ENCODE measurements around the gene MCCC1. TPM values are rescaled to one million over a fixed set of nuclear protein-coding genes. Genes with fewer than 3 reads are reported as not detected.

Gene MCCC1
- total RNA-seq, 1 donor from 2014 or later, result 47.7 TPM

DNA sequence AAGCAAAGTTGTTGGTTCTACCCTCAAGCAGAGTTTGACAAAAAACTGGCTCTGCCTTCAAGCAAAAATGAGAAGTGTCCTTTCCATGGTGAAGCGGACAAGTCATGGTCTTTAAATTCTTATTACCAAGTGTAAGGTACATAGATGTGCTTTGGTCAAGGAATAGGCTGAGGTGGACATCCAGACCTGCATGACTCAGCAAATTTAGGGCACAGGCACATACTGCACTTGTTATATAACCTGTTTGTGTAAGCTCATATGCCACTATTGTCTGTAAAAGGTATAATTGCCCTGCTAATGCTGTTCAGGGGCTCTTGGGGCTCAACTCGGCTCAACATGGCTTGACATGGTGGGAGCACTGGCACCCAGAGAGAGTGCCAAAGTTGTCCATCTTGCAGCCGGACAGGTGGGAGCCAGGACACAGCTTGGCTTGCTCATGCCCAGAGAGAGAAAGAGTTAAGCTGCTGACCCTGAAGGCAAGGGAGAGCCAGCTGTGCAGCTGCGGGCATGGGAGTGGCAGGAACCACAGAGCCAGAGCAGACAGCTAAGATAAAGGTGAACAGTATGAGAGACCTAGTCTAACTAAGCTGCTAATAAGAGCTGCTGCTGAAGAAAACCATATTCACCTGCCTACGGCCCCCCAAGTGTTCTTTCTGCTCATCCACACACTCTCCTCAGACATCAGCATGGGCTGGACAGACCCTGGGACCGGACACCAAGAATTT lies 17.7 kb downstream of the MCCC1 start:
- intact Hi-C loops (cut with micrococcal nuclease), result no loop called here
- Histone ChIP-seq H3K27me3 (ENCODE audit: low read depth) (no peaks in the 10 kb centered on the region), H3K27ac (replicated peaks) (no peak overlapping the region), H3K9me3 (replicated peaks) (no peaks in the 10 kb centered on the region), H3K4me3 (no peak overlapping the region), H3K4me1 (peaks cover 6% of the 10 kb centered on the region), H3K36me3 (peaks cover 86% of the 10 kb centered on the region)
- DNase-seq, result no peak
- TF ChIP-seq, protein P1, sequence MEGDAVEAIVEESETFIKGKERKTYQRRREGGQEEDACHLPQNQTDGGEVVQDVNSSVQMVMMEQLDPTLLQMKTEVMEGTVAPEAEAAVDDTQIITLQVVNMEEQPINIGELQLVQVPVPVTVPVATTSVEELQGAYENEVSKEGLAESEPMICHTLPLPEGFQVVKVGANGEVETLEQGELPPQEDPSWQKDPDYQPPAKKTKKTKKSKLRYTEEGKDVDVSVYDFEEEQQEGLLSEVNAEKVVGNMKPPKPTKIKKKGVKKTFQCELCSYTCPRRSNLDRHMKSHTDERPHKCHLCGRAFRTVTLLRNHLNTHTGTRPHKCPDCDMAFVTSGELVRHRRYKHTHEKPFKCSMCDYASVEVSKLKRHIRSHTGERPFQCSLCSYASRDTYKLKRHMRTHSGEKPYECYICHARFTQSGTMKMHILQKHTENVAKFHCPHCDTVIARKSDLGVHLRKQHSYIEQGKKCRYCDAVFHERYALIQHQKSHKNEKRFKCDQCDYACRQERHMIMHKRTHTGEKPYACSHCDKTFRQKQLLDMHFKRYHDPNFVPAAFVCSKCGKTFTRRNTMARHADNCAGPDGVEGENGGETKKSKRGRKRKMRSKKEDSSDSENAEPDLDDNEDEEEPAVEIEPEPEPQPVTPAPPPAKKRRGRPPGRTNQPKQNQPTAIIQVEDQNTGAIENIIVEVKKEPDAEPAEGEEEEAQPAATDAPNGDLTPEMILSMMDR (IDR thresholded peaks at IDR 0.05; ENCODE audit: borderline replicate concordance), result no peak

DNA sequence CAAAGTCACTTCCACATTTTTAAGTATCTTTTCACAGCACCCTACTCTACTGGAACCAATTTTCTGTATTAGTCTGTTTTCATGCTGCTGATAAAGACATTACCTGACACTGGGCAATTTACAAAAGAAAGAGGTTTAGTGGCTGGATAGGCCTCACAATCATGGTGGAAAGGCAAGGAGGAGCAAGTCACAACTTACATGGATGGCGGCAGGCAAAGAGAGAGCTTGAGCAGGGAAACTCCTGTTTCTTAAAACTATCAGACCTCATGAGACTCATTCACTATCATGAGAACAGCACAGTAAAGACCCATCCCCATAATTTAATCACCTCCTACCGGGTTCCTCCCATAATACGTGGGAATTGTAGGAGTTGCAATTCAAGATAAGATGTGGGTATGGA lies 18.7 kb downstream of the MCCC1 start:
- H3K27ac ChIP-seq (replicated peaks), result no peak overlapping the region
- H3K27me3 ChIP-seq (ENCODE audit: low read depth), result no peaks in the 10 kb centered on the region
- intact Hi-C loops (cut with micrococcal nuclease), result no loop called here
- H3K36me3 ChIP-seq, result peaks cover 77% of the 10 kb centered on the region
- no peak for DNase-seq
- TF ChIP-seq, protein P1 (IDR thresholded peaks at IDR 0.05; ENCODE audit: borderline replicate concordance), result no peak
- peaks cover 6% of the 10 kb centered on the region for H3K4me1 ChIP-seq
- H3K9me3 ChIP-seq (replicated peaks), result no peaks in the 10 kb centered on the region
- H3K4me3 ChIP-seq, result no peak overlapping the region

DNA sequence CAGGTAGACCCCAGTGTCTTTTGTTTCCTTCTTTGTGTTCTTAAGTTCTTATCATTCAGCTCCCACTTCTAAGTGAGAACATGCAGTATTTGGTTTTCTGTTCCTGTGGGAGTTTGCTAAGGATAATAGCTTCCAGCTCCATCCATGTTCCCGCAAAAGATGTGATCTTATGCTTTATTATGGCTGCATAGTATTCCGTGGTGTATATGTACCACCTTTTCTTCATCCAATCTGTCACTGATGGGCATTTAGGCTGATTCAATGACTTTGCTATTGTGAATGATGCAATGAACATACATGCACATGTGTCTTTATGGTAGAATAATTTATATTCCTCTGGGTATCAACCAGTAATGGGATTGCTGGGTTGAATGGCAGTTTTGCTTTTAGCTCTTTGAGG lies 24.4 kb downstream of the MCCC1 start:
- no peak overlapping the region for H3K27ac ChIP-seq (replicated peaks)
- H3K9me3 ChIP-seq (replicated peaks), result no peaks in the 10 kb centered on the region
- no peak overlapping the region for H3K4me3 ChIP-seq
- no peak for DNase-seq
- H3K27me3 ChIP-seq (ENCODE audit: low read depth), result no peaks in the 10 kb centered on the region
- intact Hi-C loops (cut with micrococcal nuclease), result no loop called here
- H3K36me3 ChIP-seq, result peaks cover 52% of the 10 kb centered on the region
- no peaks in the 10 kb centered on the region for H3K4me1 ChIP-seq
- TF ChIP-seq, protein P1 (IDR thresholded peaks at IDR 0.05; ENCODE audit: borderline replicate concordance), result no peak

DNA sequence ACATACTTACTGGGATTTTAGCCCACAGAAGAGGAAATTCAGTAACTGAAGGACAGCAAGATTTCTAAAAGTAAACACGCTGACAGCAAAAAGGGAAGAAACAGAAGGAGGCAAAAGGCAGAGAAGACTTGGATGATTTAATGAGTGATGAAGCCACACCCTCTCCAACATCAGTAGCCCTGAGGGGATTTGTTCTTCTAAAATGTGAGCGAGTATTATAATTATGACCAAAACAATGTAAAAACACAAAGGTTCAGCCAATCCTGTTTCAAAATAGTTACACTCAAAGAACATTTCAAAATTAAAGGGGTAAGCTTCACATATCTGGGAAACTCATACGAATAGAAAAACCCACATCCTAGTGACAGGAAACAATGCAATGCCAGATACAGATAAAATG lies 25.0 kb downstream of the MCCC1 start:
- Histone ChIP-seq H3K36me3 (peaks cover 52% of the 10 kb centered on the region), H3K27ac (replicated peaks) (no peak overlapping the region), H3K4me1 (no peaks in the 10 kb centered on the region), H3K27me3 (ENCODE audit: low read depth) (no peaks in the 10 kb centered on the region), H3K9me3 (replicated peaks) (no peaks in the 10 kb centered on the region), H3K4me3 (no peak overlapping the region)
- DNase-seq, result no peak
- intact Hi-C loops (cut with micrococcal nuclease), result no loop called here
- TF ChIP-seq, protein P1 (IDR thresholded peaks at IDR 0.05; ENCODE audit: borderline replicate concordance), result no peak

DNA sequence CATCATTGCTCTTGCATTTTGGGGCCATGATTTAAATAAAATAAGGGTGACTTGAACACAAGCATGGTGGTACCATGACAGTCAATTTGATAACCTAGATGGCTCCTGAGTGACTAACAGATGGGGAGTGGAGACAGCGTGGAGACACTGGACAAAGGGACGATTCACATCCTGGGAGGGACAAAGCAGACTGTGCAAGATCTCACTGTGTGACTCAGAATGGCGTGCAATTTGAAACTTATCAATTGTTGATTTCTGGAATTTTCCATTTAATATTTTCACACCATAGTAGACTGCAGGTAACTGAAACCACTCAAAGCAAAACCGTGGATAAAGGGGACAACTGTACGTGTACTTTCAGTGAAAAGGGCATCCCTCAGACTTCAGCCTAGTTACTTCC lies 25.5 kb downstream of the MCCC1 start:
- H3K36me3 ChIP-seq, result peaks cover 52% of the 10 kb centered on the region

More for the DNA sequence above, 25.5 kb downstream of the MCCC1 start:
- H3K4me1 ChIP-seq, result no peaks in the 10 kb centered on the region
- H3K27ac ChIP-seq (replicated peaks), result no peak overlapping the region
- intact Hi-C loops (cut with micrococcal nuclease), result no loop called here
- H3K4me3 ChIP-seq, result no peak overlapping the region
- TF ChIP-seq, protein P1 (IDR thresholded peaks at IDR 0.05; ENCODE audit: borderline replicate concordance), result no peak
- no peaks in the 10 kb centered on the region for H3K9me3 ChIP-seq (replicated peaks)
- DNase-seq, result no peak
- H3K27me3 ChIP-seq (ENCODE audit: low read depth), result no peaks in the 10 kb centered on the region
